NCI-H146 treated with DMSO at 0.1 percent for 48 hours (cell line): ENCODE data around the gene HELLS.
"Not testable (repeated sequence)": the region's sequence is repeated elsewhere in the genome, so short reads cannot be mapped to it uniquely, and the experiment has no call there.

Experiments used
- DNase-seq: peaks from one replicate; lab custom pipeline; 2025; ENCODE audit not compliant: unreplicated experiment; lab: John Stamatoyannopoulos, UW

The HELLS gene

DNA sequence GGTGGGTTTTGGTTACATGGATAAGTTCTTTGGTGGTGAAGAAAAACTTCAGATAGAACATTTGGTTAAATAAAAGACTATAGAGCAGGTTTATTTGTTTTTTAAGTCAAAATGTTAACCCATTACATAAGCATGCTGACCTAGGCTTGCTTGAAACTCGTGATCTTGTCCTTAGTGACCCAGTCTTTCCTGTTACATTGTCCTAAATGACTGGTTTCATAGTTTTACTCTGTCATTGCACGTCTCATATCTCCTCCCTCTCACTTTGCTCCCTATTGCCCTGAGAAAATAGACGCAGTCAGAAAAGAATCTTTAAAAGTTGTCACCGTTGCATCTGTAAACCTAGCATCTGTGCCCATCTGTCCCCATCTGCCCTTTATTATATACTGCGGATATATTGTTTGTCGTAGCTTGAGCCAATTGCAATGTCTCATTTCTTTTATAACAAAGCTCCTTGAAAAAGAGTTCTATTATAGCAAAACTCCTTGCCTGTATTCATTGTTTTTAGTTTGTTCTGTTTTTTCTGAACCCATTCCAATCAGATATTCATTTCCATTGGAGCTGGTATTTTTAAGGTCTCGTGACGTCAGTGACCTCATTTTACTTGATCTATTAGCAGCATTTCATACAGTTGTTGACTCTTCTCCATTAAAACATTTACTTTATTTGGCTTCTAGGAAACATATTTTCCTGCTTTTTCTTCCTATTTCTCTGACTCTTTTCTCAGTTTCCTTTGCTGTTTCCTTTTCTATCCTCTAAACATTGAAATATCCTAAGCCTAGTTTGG, 57.3 kb downstream of the HELLS start:
- DNase-seq = no peak

DNA sequence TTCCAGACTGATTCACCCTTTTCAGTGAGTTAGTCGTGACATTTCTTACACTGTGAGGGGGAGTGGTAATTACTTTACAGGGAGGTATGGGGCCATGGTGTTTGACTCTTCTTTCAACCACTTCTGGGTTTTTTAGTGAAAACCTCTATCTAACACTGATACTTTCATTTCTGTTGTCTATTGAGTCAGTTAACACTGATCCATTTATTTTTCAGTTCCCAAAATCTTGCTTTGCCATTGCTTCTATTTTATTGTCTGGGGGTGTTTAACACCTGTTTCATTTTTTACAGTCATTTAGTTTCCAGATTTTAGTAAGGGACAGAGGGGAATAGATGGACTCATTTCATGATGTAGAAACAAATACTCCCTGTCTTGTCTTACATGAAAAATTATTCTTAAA, 61.5 kb downstream of the HELLS start:
- DNase-seq = no peak

DNA sequence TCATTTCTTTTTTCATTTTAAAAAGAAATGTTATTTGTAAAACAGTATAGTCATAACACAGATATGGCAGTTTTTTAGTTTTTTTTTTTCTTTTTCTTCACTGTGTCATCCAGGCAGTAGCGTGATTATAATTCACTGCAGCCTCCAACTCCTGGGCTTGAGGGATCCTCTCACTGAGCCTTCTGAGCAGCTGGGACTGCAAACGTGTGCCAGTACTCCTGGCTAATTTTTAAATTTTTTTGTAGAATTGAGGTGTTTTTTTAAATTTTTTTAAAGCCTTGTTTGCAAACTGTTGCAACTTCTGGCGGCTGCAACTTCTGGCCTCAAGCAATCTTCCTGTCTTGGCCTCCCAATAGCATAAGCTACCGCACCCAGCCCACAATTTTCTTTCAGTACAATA, 63.0 kb downstream of the HELLS start:
- DNase-seq = no peak

DNA sequence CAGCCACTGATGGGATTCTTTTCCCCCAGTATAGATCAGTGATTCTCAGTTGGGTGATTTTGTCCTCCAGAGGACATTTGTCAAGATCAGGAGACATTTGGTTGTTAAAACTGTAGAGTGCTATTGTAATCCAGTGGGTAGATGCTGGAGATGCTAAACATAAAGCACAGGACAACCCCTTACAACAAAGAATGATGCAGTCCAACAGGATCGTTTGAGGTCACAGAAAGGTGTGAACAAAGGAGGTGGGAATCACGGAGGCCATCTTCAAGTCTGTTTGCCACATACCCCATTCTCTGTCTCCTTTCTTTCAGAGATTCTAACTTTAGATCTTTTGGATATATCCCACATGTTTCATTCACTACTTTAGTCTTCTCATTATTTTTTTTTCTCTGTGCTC, 69.0 kb downstream of the HELLS start:
- DNase-seq = no peak

DNA sequence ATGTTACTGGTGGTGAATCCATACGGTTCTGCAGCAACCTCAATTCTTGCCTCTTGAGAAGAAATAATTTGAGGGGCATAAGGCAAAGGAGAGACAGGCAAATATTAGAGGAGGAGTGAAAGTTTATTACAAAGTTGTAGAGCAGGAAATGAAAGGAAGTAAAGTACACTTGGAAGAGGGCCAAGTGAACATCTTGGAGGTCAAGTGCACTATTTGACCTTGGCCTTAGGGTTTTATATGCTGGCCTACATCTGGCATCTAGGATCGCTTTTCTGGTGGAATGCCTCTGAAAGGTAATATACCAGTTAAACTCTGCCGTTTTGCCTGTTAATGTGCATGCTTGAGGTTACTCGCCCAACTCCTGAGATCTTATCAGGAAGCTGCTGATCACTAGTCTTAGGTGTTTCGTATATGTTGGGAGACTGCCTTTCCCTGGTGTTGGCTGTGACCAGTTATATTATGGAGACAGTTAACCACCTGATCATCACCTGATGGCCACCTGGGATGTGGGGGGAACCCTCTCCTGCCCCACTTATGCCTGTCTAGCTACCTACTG, 71.9 kb downstream of the HELLS start:
- DNase-seq = no peak

DNA sequence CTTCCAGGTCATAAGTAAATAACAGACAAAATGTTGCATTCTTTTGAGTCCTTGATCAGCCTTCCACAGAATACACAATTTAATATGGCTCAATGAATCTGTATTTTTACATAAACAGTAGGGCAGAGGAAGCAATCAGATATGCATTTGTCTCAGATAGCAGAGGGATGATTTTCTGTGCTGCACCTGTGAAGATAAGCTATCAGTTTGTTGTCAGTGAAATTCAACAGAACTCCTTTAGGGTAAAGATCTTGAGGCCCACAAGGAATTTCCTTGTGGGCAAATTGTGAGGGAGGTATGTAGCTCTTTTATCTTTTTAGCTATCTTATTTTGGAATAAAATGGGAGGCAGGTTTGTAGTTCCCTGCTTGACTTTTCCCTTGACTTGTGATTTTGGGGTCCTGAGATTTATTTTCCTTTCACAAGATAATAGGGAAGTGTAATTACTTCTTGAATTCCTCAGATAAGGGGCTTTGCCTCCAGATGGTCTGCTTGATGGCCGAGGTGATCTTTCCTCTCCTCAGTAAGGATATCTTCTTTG, 77.1 kb downstream of the HELLS start:
- no peak for DNase-seq

DNA sequence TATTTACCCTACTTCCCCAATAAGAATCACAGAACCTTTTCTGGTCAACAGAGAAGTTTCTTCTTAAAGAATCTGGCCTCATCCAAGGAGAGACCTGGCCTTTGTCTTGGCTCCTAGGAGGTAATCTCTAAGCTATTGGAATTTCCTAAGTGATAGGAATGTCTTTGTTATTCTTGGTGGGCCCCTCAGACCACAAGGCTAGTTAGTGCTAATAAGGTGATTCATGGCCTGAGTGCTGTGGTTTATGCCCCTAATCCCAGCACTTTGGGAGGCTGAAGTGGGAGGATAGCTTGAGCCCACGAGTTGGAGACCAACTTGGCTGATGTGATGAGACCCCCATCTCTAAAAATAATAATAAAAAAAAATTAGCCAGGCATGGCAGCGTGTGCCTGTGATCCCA, 78.0 kb downstream of the HELLS start:
- DNase-seq = no peak

DNA sequence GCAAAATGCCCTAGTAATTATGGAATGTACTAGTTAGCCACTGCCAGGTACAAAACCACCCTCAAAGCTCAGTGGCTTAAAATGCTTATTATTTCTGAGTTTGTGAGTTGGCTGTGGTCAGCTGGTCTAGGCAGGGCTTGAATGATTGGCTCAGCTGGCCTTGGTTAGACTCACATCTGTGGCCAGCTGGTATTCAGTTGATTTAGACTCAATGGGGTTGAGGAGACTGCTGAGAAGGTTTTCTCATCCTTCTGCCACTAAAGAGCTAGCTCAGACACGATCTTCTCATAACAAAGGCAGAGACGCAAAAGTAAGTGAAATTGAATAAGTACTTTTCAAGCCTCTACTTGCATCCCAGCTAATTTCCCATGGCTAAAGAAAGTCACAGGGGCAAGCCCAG, 80.9 kb downstream of the HELLS start:
- DNase-seq = no peak

DNA sequence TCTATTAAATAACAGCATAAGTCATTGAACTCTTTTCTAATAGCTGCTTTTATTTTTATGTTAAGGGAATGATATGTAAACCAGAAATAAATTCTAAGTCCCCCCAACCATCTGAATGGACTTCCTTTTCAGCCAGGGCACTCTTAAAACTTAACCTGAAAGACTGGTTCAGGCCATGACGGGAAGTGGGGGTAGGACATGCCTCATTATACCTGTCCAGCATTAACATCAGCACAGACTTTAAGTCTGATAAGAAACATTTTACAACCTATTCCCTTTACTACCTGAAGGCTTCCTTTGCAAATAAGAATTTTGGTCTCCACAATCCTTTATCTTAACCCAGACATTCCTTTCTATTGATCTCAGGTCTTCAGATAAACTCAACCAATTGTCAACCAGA, 81.9 kb downstream of the HELLS start:
- DNase-seq = no peak

DNA sequence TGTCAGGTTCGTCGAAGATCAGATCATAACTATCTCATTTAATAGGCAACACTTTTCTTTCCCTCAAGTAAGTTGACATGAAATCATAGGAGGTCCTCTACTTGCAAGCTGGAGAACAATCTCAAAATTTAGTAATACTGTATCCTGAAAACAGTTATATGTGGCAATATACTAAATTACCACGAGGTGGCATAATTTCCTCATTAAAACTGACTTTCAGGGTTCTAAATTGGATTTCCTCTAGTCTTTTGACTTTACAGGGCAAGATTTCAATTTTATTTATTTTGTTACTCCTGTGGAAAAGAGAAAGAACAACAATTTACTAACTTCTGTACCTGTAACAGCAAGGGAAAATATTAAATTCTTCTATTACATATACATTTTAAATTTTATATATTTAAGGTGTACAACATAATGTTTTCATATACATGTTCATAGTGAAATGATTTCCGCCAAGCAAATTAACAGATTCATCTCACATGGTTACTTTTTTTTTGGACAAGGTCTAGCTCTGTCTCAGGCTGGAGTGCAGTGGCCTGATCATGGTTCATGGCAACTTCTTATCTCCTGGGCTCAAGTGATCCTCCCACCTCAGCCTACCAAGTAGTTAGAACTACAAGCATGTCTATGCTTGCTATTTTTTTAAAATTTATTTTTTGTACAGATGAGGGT, 84.6 kb downstream of the HELLS start:
- DNase-seq = peak; percentile 18

DNA sequence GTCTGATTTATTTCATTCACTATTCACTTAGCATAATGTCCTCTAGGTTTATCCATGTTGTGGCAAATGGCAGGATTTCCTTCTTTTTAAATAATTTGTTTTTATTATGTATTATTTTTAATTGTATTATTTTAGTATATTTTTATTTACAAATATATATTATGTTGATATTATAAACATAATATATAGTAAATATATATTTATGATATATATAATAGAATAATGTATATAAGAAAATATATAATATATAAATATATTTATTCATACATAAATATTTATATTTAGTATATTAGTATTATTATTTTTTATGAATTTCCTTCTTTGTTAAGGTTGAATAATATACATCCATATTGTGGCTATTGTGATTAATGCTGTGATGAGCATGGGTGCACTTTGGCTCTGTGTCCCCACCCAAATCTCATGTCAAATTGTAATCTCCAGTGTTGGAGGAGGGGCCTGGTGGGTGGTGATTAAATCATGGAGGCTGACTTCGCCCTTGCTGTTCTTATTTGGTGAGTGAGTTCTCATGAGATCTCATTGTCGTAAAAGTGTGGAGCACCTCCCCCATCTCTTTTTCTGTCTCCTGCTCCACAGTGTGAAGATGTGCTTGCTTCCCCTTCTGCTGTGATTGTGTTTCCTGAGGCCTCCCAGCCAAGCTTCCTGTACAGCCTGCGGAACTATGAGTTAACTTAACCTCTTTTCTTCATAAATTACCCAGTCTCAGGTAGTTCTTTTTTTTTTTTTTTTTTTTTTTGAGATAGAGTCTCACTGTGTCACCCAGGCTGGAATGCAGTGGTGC, 85.7 kb downstream of the HELLS start:
- no peak for DNase-seq

DNA sequence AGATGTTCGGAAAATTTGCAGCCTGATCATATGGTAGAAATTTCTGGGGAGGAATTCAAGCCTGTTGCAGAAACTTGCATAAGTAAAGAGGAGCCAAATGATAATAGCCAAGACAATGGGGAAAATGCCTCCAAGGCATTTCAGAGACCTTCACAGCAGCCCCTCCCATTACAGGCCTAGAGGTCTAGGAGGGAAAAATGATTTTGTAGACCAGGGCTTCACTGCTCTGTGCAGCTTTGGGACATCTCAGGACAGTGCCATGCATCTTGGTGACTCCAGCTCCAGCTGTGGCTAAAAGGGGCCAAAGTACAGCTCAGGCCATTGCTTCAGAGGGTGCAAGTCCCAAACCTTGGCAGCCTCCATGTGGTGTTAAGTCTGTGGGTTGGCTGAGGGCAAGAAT, 87.4 kb downstream of the HELLS start:
- DNase-seq = no peak

DNA sequence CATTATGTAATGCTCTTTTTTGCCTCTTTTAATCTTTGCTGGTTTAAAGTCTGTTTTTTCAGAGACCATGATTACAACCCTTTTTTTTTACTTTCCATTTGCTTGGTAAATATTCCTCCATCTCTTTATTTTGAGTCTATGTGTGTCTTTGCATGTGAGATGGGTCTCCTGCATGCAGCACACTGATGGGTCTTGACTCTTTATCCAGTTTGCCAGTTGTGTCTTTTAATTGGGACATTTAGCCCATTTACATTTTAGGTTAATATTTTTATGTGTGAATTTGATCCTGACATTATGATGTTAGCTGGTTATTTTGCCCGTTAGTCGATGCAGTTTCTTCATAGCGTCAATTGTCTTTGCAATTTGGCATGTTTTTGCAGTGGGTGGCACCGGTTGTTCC, 92.5 kb downstream of the HELLS start:
- DNase-seq = not testable (repeated sequence)

DNA sequence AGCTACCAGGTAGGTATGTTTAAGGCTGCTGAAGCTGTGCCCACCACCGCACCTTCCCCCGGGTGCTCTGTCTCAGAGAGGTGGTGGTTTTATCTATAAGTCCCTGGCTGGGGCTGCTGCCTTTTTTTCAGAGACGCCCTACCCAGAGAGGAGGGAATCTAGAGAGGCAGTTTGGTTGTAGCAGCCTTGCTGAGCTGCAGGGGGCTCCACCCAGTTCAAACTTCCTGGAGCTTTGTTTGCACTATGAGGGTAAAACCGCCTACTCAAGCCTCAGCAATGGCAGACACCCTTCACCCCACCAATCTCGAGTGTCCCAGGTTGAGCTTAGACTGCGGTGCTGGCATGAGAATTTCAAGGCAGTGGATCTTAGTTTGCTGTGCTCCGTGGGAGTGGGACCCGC, 94.3 kb downstream of the HELLS start:
- DNase-seq = no peak

DNA sequence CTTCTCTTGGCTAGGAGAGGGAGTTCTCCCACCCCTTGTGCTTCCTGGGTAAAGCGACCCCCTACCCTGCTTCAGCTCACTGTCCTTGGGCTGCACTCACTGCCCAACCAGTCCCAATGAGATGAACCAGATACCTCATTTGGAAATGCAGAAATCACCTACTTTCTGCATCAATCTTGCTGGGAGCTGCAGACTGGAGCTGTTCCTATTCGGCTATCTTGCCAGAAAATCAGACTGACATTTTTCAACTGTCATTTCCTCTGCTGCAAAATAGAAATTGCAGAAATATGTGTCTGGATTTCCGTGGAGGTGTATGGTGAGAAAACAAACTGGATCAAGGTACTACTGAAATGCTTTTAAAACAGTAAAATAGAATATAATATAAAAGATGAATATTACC, 95.0 kb downstream of the HELLS start:
- DNase-seq = no peak

DNA sequence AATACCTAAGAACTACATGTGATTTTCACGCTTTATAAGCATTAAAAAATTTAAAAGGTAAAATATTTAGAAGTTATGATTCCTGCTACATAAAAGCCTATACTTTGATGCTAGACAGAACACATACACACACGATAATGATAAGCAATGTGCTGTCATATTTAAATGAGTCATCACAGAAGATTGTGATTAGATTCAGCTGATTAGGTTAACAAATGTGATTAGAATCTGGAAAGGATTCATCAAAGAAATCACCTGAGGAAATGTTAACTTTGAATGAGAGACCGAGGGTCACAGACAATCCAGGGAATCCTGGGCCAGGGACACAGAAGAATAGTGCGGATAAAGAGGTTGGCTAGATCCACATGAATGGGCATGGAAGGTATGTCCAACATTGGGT, 95.9 kb downstream of the HELLS start:
- DNase-seq = no peak

DNA sequence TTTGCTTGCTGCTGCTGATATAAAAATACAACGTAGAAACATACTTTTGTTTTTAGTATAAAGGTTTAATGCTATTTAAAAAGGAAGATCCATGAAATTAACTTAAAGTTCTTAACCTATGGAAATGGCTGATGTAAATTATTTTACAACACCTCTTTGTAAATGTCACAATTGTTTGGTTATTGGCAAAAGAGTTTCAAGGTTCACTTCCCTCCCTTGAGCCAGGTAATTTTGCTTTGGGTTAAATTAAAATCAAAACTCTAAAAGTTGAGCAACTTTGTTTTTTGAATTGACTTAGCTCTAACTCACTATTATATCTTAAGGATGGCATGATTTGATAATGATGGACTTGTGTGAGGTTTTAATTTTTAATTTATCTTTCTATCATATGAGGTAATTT, 98.8 kb downstream of the HELLS start:
- DNase-seq = no peak

DNA sequence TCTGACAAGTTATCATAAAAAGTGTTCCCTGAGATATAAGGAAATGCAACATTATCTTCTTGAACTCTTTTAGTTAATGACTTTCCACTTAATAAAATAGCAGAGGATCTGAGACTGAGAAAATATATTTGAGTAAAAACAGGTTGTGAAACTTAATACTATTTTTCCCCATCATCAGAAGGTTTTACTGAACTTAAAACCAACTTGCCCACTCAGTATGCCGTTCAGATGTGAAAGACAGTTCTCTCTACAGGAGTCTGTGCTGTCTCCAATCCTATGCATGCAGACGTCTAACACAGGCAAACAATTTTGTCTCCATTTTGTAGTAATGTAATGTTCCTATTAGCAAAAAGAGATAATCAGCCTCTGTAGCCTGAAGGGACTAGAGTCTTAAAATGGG, 99.7 kb downstream of the HELLS start:
- no peak for DNase-seq
